ENCODE results near the gene GABRA5. TPM values are rescaled to one million over a fixed set of nuclear protein-coding genes. Genes with fewer than 3 reads are reported as not detected.

Gene GABRA5
- total and polyA plus RNA-seq, 10 of the 15 experiments (the other 5 are each of a cell fraction or from before 2014, with no cell fraction given) = 0.10 TPM; not detected in 9

DNA sequence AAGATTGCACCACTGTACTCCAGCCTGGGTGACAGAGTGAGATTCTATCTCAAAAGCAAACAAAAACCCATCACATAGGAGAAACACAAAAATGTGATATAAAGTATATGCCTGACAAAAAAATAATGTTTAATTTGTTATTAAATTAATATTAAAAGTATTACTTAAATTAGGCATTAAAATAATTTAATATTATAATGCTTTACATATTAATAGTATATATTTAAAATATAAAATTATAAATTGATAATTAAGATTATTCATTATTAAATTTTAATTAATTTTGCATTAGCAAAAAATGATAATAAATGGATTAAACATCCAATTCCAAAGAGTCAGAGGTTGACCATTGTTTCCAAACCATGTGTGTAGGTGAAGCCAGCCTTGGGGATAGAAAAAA lies 22.0 kb upstream of the GABRA5 start (continued):
- TF ChIP-seq, protein P1, sequence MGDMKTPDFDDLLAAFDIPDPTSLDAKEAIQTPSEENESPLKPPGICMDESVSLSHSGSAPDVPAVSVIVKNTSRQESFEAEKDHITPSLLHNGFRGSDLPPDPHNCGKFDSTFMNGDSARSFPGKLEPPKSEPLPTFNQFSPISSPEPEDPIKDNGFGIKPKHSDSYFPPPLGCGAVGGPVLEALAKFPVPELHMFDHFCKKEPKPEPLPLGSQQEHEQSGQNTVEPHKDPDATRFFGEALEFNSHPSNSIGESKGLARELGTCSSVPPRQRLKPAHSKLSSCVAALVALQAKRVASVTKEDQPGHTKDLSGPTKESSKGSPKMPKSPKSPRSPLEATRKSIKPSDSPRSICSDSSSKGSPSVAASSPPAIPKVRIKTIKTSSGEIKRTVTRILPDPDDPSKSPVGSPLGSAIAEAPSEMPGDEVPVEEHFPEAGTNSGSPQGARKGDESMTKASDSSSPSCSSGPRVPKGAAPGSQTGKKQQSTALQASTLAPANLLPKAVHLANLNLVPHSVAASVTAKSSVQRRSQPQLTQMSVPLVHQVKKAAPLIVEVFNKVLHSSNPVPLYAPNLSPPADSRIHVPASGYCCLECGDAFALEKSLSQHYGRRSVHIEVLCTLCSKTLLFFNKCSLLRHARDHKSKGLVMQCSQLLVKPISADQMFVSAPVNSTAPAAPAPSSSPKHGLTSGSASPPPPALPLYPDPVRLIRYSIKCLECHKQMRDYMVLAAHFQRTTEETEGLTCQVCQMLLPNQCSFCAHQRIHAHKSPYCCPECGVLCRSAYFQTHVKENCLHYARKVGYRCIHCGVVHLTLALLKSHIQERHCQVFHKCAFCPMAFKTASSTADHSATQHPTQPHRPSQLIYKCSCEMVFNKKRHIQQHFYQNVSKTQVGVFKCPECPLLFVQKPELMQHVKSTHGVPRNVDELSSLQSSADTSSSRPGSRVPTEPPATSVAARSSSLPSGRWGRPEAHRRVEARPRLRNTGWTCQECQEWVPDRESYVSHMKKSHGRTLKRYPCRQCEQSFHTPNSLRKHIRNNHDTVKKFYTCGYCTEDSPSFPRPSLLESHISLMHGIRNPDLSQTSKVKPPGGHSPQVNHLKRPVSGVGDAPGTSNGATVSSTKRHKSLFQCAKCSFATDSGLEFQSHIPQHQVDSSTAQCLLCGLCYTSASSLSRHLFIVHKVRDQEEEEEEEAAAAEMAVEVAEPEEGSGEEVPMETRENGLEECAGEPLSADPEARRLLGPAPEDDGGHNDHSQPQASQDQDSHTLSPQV (IDR thresholded peaks at IDR 0.05) = no peak
- TF ChIP-seq ZSCAN29 (IDR thresholded peaks at IDR 0.05) = no peak
- TF ChIP-seq TARDBP (IDR thresholded peaks at IDR 0.05; ENCODE audit: borderline replicate concordance) = no peak
- TF ChIP-seq SP1 (IDR thresholded peaks at IDR 0.05; ENCODE audit: low read depth, low read length) = no peak
- no peak for TF ChIP-seq POLR2A (IDR thresholded peaks at IDR 0.05; ENCODE audit: low read depth, low read length)
- no peak for TF ChIP-seq EZH2 (IDR thresholded peaks at IDR 0.05; ENCODE audit: borderline replicate concordance, control insufficient read depth, low read depth, low read length)
- TF ChIP-seq NFYA (IDR thresholded peaks at IDR 0.05; ENCODE audit: borderline replicate concordance, low read depth, low read length) = no peak
- no peak for TF ChIP-seq PAX8 (IDR thresholded peaks at IDR 0.05)
- no peak for TF ChIP-seq FOXM1 (IDR thresholded peaks at IDR 0.05; ENCODE audit: low read depth, low read length)
- no peak for TF ChIP-seq TAF1 (IDR thresholded peaks at IDR 0.05; ENCODE audit: borderline replicate concordance, low read depth, low read length)

DNA sequence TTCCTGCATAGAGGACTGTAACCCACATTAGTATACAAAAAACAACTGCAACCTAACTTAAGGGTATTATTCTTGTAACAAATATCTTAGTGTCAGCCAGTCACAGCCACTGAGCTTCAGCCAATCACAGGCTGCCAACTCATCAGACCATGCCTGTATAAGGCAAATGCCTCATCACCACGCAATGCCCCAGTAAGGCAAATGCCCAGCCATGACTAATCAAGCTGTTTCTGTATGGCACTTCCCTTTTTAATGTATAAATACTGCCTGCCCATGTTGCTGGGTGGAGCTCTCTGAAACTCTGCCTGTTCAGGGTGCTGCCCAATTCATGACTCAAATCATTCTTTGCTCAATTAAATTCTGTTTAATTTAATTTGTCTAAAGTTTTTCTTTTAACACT lies 18.4 kb upstream of the GABRA5 start:
- Histone ChIP-seq H3K4me2 (ENCODE audit: control insufficient read depth, insufficient read depth) (no peak overlapping the region), H4K20me1 (ENCODE audit: control insufficient read depth, insufficient read depth) (no peaks in the 10 kb centered on the region), H3K4me3 (no peak overlapping the region), H3K79me2 (ENCODE audit: control insufficient read depth, insufficient read depth, low read length) (no peaks in the 10 kb centered on the region), H3K9me3 (replicated peaks; ENCODE audit: control insufficient read depth, insufficient read depth, low read length) (no peaks in the 10 kb centered on the region), H3K36me3 (ENCODE audit: control insufficient read depth in 2 of 2, insufficient read depth in 2 of 2, low read length in 1 of 2) (no peaks in the 10 kb centered on the region), H3K27ac (ENCODE audit: control insufficient read depth, insufficient read depth) (no peak overlapping the region), H3K4me1 (ENCODE audit: control insufficient read depth, insufficient read depth, low read length) (no peaks in the 10 kb centered on the region), H3K9ac (ENCODE audit: control insufficient read depth, insufficient read depth, low read length) (no peak overlapping the region), H2AFZ (ENCODE audit: control insufficient read depth, low read depth, low read length) (no peak overlapping the region), H3K27me3 (replicated peaks in 1 of 2; ENCODE audit: control insufficient read depth in 2 of 2, insufficient read depth in 2 of 2, low read length in 1 of 2) (no peaks in the 10 kb centered on the region)
- no peak for DNase-seq (ENCODE audit: low read depth, low spot score)
- ChIA-PET RAD21 (ENCODE audit: unreplicated experiment) (no interaction called here), CTCF (no interaction called here), POLR2A (no interaction called here), SMC1A (ENCODE audit: uncharacterized antibody, unreplicated experiment) (no interaction called here)
- no peak for FAIRE-seq
- intact Hi-C loops (cut with micrococcal nuclease; ENCODE audit: unreplicated experiment) = no loop called here
- TF ChIP-seq ZNF384 (IDR thresholded peaks at IDR 0.05; ENCODE audit: borderline replicate concordance, low read depth, low read length) = no peak
- BruUV-seq (replicated peaks) = no TSS peak
- ATAC-seq = no peak
- WGBS (ENCODE audit: insufficient coverage, insufficient replicate concordance, low lambda C conversion rate, missing lambda C conversion rate) = 0% methylated on average over 1 of the region's 1 CpG
- in situ Hi-C loops (cut with MboI) = loop anchor here (10.0 kb wide), 1 partner anchor 64 kb away; no protein-coding TSS in a partner anchor

Data from GM12878 (cell line).